ENCODE measurements around the gene NRSN1.

Gene NRSN1

DNA sequence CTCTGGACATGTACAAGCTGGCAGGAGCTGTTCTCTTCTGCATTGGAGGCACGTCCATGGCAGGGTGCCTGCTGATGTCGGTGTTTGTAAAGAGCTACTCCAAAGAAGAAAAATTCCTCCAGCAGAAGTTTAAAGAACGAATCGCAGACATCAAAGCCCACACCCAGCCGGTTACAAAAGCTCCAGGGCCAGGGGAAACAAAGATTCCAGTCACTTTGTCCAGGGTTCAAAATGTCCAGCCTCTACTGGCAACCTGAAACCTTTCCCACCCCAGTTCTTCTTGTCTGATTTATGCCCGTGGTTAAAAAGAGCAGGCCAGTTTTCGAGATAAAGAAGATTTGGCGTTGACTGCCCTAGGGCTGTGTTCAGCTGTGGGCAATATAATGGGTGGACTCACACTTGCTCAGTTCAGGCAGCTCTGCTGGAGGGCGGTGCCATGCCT, 19.7 kb downstream of the NRSN1 start:
- no peak for DNase-seq

DNA sequence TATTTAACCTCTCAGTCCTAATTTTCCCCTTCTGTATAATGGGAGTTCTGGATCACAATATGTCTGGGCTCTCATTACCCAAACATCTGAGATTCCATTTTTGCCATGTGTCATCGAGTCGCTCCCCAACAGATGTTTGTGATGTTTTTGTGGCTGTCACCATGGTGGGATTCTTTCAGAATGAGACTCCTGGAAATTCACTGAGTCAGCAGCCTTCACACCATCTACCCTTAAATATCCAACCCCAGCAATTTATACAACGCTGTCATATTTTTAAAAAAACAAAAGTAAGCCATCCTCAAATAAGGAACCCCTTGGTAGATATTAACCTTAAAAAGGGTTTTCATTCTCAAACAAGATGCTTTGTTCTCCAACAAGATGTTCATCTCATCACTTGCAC, 20.9 kb downstream of the NRSN1 start:
- no peak for DNase-seq

DNA sequence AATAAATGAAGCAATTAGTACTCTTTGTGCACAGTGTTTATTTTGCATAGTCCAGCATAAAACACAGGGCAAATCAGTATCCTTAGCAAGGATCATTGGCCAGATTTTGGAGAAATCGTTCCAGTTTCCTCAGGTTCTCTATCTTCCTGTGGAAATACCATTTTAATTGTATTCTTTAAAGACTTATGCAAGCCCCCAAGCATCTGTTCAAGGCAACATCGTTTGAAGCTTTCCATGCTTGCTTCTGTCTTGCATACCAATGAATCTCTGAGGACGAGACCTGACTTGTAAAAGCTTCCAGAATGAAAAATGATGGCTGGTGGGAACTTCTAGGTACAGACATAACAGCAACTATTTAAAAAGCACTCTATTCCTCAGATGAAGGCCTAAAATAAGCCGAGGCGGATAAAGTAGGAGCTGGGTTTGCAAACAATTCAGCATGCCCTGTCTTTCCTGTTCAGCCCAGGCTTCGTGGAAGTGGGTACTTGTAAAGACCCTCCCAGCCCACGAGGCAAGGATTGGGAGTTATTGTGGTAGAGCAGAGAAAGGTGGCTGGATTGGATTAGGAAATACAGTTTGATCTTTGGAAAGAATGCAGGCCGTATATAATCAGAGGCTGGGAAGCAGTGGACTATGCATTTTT, 21.6 kb downstream of the NRSN1 start:
- DNase-seq = no peak

DNA sequence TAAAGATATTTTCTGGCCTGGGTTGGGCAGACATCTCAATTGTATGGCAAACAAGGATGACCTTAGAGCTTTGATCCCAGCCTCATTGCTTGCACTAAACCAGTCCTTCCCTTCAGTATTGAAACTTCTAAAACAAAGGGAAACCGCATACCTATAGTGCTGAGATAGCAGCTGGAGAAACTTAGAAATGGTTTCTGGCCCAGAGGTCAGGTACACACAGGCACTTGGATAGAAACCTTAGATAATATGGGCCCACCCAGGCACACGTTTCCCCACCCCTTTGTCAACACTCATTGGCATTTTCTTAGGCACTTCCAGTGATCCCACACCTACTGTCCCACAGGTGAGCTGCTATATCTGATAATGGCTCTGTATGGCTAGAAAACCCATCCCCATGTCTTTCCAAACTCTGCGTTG, 22.1 kb downstream of the NRSN1 start:
- no peak for DNase-seq

DNA sequence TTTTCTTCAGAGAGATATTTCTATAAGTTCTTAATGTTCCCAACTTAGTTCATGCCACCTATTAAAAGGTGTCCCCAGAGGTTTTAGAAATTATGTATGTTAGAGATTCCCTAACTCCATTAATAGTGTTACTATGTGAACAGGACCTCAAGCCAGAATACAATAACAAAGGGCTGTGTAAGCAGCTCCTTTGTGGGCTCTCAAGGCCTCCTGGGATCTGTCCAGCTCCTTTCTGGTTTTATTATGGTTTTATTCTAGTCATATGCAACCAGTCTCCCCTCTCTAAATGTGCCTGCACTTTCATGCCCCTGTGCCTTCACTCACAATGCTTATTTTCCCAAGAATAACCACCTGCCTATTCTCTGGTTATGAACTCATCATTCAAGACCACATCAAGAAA, 22.7 kb downstream of the NRSN1 start:
- no peak for DNase-seq

DNA sequence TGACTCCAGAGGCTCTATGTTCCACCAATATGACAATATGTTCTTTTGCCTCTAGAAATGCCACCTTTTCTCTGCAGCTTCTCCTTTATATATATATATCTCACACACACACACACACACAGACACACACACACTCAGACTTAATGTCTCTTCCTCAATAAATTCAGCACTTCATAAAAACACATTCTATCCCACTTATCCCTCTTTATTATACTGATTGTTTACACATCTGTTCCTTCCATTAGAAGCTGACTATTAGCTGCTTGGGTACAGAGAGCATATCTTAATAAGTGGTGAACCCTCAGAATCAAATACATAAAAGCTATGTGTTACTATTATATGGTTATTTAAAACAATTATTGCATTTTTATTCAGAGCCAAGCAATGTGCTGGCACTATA, 23.3 kb downstream of the NRSN1 start:
- no peak for DNase-seq

DNA sequence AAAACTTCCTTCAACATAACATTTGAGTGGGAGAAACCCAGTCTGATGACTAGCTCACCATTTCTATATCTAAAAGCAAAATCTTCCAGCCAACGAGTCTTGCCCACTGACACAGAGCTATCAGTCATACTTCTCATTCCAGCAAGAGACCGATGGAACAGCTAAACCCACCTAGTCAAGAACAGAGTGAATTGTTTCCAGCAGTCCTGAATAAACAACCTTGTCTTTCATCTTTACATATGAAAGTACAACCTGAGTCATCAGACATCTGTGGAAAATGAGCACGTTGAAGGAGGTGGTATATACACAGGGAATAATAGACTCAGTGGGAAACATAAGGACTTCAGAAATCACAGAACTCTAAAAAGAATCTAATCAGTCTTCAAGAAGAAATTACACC, 23.8 kb downstream of the NRSN1 start:
- DNase-seq = no peak

DNA sequence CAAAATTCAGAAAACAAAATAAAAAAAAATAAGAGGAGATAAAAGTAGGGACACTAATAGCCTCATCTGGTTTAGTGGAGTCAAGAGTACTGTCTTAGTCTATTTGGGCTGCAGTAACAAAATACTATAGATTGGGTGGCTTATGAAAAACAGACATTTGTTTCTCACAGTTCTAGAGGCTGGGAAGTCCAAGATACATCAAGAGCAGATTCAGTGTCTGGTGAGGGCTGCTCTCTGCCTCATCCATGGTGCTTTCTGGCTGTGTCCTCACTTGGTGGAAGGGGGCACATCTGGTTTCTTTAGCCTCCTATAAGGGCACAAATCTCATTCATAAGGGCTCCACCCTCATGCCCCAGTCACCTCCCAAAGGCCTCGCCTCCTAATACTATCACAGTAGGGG, 26.0 kb downstream of the NRSN1 start:
- DNase-seq = no peak

DNA sequence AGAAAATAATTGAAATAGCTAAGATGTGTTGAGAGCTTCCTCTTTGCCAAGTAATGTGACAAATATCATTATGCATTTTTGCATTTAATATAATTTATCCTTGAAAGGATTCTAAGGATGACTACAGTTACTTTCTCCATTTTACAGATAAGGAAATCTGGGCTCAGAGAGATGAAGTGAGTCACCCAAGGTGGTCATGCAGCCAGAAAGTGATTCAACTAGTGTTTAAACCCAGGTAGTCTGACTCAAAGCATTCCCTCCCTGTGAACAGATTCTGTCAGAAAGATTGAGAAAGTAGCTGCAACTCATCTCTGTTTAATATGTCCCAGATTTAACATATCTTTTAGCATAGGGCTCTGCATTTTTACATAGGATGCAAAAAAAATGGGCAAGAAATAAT, 28.1 kb downstream of the NRSN1 start:
- DNase-seq = no peak

DNA sequence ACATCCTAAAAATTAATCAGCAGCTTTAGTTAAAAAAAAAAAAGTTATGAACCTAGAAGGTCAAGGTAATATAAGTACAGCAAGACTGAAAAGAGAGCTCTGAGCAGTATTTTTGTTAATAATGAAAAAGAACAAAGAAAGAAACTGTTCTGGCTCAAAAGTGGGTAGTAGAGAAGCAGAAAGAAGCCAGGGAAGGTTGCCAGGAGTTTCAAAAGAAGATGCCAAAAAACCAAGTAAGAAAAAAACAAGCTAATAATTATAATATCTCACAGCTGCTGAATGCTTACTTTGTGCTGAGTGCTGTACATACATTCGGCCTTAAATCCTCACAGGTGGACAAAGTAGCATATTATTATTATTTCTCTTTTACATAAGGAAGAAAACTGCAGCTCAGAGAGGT, 31.9 kb downstream of the NRSN1 start:
- no peak for DNase-seq

DNA sequence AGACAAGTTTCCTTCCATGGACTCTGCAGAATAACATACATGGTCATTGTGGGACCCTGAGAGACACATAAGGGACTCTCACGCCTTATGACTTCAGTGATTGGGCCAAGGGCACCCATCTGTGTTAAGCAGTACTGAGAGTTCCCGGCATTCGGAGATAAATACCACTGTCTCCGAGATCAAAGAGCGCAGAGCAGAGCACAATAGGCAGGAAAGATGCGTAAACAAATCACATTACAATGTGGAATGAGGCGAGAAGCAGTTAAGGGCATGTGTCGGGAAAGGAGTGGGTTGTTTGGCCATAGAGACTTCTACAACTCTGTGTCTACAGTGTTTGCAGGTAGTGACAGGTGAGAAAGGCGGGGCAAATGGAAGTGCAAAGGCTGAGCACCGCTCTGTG, 57.6 kb downstream of the NRSN1 start:
- no peak for DNase-seq

DNA sequence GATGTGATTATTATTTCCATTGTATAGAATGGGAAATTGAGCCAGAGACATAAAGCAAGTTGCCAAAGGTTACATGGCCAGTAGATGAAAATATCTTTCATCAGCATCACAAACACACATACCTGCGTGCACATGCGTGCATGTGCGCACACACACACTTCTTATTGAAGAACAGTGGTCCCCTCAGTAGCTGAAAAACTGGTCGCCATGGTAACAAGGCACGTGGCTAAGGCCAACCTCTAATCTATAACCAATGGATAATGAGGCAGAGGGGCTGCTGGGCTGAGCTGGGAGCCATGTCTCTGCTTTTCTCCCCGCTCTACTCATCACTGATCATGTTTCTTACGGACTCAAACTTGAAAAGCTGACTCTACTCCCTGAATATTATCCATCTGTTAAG, 60.3 kb downstream of the NRSN1 start:
- DNase-seq = no peak

DNA sequence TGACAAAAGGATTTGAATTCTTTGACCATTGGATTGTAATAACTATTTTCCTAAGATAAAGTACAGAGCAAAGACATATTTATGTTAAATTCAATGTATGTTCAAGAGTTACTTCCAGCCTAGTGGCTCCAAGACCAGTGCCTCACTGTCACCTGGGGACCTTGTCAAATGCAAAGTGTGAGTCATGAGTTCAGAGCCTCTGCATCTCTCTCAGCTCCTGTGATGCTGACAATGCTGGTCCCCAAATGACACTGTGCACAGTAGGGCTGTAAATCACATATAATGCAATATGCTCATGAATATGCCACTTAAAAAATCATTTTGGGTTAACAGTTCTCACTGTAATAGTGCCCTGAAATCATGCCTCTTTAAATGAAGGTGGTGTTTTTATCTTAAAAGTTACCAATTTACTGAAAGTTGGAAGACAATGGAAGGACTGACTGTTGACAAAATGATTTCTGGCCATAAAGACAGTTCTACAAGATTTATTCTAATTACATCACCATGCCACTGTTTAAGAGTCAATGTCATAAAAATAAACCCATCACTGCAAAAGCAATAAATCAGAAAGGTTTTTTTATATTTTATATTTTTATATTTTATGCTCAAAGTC, 62.1 kb downstream of the NRSN1 start:
- DNase-seq = no peak

DNA sequence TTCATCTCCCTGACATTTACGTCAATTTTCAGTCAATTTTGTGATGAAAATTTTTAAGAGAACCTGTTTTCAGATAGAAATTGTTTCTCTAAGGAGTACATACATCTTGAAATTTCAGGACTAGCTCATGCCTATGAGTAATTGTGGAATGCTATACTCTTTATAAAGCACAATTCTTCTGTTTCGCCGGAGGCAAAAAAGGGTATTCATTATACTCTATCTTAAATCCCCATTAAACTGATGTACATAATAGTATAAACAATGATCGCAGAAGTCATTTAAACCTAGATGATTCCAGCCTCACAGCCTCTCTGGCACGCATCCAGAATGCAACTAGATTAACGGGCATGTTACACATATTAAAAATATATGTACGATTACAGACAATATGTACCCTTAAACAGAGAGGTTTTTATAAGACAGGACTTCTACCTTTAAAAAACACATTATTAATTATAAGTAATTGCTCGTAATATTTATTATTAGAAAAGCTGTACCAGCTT, 62.6 kb downstream of the NRSN1 start:
- no peak for DNase-seq

DNA sequence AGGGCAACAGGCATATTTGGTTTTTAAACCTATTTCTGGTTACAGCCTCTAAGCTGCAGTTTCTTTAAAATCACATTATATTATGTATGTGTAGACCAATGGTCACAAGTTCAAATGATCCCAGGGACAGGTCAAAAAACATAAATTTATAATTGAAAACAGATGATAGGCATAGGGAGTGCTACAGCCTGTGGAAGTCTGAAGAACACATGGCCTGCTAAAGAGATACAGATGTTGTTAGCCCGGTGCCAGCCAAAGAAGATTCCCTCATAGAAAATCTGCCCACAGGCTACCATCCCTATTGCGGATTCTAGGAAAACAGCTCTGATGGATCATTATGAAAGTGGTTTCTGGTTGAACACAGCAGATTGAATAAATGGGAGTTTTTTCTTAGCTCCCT, 65.3 kb downstream of the NRSN1 start:
- no peak for DNase-seq

DNA sequence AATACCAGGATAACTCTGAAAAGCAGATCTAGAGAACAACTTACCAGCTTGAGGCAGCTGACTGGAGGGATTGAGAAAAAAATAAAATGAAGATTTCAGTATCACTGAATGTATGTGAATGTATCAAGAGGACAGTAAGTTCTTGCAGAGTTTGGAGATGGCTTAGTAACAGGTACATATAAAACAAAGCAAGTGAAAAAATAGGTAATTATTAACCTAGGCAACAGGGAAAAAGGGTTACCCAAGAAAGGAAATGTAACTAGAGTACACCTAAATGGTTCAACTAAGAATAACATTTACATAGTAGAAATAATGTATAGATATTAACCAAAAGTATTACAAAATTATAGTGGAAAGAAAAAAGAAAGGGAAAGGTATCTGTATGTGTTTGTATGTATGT, 67.3 kb downstream of the NRSN1 start:
- DNase-seq = no peak

DNA sequence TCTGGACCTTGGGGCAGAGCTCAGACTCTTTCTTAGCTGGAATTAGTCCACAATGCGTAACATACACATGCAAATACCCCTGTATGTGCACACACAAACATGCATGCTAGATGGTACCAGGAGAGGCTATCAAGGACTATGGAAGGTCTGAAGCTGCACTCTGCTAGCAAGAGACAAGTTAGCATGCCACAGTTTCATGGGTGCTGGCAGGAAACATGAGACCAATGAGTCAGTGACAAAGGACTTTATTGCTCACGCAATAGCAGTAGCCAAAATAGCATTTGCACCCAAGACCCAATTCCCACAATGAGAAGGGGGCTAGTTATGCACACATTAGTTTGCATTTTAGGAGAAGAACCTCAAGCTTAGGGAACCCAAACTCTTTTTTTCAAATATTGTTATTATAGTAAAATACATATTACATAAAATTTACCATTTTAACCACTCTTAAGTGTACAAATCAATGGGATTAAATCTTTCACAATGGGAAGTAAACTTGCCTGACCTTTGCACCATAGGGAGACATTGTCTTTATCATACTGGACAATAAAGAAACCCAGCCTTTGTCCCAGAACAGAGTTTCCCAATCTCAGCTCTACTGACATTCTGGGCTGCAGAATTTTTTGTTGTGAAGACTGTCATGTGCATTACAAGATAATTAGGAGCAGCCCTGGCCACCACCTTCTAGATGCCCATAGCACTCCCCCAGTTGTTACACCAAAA, 69.1 kb downstream of the NRSN1 start:
- no peak for DNase-seq

DNA sequence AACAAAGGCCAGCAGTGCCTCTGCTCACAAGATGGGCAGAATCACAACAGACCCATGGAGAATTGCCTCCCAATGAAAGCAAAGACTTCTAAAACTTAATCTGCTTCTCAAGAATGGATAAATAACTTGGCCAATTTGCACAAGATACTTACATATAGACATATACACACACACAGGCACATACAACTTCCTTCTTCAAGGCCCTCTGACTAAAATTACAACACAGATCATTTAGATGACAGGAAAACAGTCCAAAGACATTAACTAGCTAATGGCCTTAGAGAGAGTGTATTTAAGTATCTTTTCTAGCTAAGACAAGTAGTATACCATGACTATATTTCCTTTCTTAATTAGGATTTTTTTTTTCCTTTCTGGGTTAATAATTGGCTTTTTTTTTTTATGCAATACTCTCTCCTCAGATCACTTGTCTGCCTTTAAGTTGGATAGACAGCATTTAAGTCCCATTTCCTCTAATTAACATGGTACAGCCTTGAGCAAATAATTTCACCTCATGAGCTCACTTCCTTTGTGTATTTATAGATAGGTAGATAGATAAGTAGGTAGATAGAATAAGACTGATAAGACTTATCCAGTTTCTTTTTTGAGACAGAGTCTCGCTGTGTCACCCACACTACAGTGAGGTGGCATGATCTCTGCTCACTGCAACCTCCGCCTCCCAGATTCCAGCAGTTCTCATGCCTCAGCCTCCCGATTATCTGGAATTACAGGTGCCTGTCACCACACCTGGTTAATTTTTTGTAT, 70.0 kb downstream of the NRSN1 start:
- no peak for DNase-seq

Data from activated CD4-positive, alpha-beta T cell treated with anti-CD3 and anti-CD28 coated beads, Interleukin-2, amount 50 U/mL, for 4 hours (primary cell).